ENCODE results near the gene FYN.

DNA sequence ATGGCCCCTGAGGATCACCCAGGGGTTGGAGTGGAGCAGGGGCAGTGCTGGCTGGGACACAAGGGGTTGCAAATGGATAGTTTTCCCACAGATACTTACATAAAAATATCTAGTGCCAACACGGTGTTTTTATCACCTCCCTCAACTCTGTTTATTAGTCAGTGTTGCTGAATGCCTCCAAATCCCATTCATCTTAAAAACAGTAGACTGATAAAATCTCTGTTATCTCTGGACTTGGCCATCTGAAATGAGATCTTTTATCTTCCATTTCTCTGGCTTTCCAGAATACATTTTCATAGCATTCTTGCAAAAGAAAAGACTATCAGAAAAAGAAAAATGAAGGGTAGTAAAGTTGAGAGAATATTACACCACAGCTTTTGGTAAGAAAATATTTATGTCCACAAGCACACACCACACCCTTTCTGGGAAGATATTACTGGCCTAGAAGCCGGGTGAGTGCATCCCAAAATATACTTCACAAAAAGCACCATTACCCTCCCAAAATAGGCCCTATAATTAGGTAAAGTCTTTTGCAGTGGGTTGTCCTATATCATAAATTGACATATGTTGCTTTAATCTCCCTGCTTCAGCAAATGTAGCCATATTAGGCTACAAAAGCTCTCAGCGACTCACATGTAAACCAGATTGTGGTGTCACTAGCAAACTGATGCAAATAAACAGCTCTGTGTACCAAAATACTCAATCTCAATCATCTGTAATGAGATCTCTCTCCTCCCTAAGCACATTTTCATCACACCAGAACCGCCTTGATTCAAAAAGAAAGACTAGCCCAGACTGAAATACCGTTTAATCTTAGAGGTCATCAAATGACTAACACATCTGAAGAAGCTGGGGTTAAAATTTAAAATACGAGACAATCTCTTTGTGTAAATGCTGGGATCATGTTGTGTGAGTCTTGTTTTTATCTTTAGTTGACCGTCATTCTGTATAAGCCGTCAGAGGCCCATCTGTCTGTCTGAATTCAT, 96.7 kb downstream of the FYN start:
- TF ChIP-seq SP1 (IDR thresholded peaks at IDR 0.05) (no peak), BHLHE40 (IDR thresholded peaks at IDR 0.05; ENCODE audit: borderline replicate concordance) (no peak), HDGF (IDR thresholded peaks at IDR 0.05; ENCODE audit: borderline replicate concordance) (no peak), FOXM1 (IDR thresholded peaks at IDR 0.05; ENCODE audit: borderline replicate concordance) (no peak), CTBP1 (IDR thresholded peaks at IDR 0.05; ENCODE audit: borderline replicate concordance) (no peak), ELF4 (IDR thresholded peaks at IDR 0.05) (no peak)
